IPS-11a (cell line): ENCODE results near the gene TRPC4.
"Not testable (repeated sequence)": the region's sequence is repeated elsewhere in the genome, so short reads cannot be mapped to it uniquely, and the experiment has no call there.

Experiments
- H3K4me3 ChIP-seq: one replicate; pipeline ENCODE4 v1.5.1; 2013; ENCODE audit warnings: low read depth, low read length, control low read depth

Gene TRPC4

DNA sequence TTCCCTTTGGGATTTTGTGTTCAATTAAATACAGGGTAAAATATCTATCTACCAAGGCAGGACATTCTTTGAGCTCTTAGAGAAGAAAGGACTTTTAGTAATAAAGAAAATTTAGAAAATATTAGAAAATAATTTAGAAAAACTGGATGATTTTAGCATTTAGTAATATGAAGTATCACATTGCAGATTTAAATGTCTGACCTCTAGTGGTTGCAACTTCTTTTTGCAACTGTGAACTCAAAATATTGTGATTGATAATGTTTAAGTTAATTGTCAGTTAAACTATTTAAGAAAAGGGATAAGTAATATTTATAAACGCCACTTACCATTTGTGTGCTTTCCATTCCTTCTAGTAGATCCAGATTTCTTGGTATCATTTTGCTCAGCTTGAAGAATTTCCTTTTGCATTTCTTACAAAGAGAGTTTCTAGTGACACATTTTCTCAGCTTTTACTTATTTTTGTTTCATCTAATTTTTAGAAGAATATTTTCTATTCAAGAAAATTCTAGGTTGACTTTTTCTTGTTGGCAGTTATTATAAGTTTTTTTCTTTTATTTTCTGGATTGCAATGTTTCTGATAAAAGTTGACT is 260.7 kb downstream of the TRPC4 start:
- no peak overlapping the region for H3K4me3 ChIP-seq

DNA sequence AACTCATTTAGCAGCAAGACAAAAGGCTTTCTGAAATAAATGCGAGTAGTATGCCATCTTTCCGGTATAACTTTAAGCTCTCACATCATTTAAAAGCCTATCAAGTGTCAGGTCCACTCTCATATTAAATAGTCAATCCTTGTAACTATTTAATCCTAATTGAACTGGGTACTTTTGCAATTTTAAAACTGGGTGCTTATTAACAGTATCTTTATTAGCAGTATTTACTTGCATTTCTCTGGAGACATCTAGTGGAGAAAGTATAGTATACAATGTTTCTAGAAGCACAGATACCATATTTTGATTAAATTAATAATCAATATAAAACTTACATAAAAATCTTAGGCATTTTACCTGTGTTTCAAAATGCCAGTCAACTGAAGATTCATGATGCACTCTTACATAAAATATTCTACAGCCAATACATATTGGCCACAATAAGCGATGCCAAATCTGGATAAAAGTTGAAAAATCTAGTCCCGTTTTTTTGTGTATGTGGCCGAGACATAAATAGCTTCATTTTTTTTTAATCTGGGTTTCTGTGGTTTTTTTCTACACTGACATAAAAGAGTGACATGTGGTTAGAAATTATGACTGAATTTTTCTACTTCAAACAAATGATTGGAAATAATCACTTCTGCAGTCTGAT is 266.7 kb downstream of the TRPC4 start:
- H3K4me3 ChIP-seq: no peak overlapping the region

DNA sequence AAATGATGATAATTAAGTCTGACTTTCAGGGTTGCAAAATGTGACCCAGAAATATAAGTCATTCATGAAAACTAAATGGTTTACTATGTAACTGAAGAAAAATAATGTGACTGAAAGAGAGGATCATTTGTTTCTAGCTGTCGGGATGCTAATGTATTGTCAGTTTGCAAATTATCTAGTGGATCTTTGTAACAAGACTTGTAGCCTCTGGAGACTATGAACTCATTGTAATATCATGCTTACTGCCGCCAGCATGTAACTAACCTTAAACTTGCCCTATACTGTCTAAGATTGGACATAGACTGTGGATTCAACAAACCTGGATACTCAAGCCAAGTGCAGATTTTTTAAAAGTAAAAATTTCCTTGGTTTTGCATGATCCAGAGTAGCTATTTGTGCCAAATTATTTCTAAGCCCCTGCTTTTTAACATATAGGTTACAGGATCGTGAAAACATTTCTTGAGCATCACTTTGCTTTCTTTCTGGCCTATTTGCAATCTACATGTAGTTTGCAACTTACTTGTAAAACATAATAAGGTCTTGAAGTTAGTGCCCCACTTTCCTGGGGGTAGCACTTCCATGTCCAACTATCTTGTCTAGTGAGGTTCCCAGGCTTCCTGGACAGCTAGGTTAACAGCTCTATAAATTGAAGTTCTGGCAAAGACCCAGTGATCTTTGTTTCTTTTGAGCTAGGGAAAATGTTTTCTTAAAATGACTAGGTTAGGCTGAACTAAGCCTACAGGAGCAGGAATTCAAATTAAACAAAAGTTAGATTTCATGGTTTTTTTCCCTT is 267.7 kb downstream of the TRPC4 start:
- H3K4me3 ChIP-seq: no peak overlapping the region

DNA sequence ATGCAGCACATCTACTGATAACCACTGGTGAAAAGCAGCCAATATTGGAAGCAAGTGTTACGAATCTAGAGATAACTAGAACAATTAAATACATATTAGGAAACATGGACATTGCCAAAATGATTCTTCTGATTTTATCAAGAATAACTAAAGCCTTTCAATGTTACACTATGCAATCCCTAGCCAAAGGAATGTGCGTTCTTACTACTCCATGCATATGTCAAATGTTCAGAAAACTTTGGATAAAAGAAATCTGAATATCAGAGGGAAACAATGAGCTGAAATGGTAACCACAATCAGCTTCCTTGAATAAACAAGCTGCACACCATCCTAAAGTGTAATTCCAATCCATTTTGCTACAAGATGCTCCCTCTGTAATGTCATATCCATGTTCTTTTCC is 270.1 kb downstream of the TRPC4 start:
- H3K4me3 ChIP-seq: no peak overlapping the region

DNA sequence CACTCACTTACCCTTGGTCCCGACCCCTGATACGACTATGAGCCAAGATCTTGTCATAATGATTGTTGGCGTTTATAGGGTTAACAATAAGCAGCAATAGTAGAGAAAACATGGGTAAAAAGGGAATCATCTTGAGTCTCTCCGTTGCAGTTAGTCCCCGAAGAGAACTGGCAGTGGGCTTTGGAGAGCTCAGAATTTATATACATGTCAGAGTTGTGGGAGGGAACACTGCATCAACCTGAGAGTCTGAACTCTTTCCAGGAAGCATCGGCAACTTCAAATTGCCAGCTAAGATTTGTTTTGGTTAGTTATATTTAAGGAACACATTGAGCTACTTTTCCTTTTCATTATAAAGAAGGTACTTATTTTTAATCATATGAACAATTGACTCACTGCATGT is 271.0 kb downstream of the TRPC4 start, which contains the start of gene POSTN:
Gene POSTN (minus strand): TSS at position 172 of the 400 bp plus-strand sequence. CDS start 42 bp downstream, at position 130.
- no peak within 1 kb of the TSS for H3K4me3 ChIP-seq

DNA sequence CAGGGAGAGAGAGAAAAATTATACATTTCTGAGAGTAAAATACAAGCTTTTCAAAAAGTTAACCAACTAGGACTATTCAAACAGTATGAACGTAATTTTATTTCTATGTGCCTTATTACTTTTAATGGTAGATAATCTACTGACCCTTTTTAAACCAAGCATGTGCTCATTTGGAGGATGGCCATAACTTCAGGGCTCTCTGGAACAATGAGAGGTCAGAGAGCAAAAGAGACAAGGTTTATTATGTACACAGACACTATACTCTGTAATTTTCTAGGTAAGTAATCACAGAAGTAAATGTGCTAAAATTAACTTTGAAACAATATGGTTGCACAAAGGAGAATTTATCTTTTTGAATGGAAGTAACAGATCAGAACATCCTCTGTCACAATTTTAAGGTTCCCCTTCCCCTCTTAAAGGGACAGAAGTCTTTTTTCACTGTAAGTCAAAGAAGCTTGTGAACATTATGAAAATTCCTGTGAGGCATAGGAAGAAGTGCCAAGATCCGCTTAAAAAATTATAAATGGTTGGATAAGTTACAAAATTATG is 272.0 kb downstream of the TRPC4 start:
- no peak overlapping the region for H3K4me3 ChIP-seq

DNA sequence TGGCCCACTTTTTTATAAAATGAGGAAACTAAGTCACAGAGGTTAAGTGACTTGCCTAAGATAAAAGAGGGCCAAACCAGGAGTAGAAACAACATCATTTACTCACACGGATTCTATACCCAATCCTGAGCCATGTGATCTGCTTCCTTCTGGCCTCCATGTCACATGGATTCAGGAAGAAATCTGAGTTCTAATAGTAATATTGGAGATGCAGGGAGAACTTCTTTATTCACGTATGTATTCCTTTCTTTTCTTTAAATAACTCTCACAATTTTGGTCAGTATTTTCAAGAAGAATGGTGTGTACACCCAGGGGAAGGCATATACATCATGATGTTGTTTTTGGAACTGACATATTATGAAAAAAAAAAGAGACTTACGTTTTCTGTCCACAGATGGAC is 272.8 kb downstream of the TRPC4 start:
- H3K4me3 ChIP-seq: no peak overlapping the region

DNA sequence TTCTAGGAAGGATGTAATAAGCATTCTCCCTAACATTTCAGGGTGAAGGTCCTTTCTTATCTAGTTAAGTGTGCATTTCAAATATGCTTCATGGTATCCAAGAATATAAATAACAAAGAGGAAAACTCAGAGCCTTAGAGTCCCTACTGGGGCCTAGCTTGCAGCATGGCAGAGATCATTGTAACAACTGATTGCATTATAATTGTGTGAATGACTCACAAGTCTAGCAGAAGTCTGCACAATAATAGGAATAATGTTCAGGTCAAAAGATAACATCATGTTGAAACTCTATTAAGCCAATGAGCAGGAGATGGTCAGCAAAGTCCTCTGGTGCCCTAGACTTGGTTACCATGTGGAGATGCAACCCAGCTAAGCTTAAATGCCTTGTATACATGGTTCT is 274.4 kb downstream of the TRPC4 start:
- no peak overlapping the region for H3K4me3 ChIP-seq

DNA sequence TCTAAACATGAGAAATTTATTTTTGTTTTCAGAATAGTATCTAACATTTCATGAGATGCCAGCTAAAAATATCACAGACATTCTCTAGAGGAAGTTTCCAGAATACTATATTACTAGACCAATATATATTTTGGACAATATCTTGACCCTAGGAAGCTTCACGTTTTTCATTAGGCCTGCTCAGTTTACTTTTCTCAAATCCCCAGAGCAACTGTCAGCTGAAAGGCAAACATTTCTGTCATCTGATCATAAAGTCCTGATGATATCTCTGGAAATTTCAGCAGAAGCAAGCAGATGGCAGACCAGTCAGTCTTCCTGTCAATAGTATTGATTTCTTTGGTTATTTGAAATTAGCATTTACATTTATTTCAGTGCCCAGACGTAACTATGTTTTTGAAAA is 275.0 kb downstream of the TRPC4 start:
- no peak overlapping the region for H3K4me3 ChIP-seq

DNA sequence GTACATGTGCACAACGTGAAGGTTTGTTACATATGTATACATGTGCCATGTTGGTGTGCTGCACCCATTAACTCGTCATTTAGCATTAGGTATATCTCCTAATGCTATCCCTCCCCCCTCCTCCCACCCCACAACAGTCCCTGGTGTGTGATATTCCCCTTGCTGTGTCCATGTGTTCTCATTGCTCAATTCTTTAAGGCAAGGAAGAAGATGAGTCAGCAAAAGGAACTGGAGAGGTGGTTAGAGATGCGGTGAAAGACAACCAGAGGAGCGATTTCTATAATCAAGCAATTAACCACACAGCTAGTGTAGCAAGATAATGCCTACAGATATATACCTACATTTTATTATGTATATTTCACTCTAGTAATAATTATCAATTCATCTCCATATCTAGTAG is 280.2 kb downstream of the TRPC4 start:
- H3K4me3 ChIP-seq: not testable (repeated sequence)

DNA sequence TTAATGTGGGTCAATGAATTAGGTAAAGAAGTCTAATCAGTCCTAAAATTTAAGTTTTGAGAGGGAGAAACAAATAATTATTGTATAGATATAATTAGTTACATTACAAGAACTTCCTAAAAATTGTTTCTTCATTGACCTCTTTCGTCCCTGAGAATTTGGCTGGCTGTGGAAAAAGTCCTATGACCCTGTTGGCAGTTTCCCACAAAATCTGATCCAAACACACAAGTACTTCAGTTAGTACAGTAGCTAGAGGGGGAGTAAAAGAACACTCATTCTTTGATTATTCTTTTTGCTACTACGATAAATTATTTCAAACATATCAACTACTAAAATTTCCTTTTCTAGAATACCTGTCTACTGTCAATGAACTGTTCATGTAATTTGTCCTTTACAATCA is 282.3 kb downstream of the TRPC4 start:
- H3K4me3 ChIP-seq: no peak overlapping the region
